Suprapubic skin (tissue), 4 donors: ENCODE results near the gene ICA1.
"Not testable (repeated sequence)": the region's sequence is repeated elsewhere in the genome, so short reads cannot be mapped to it uniquely, and the experiment has no call there.

Experiments used
- EP300 ChIP-seq: sonication (generic); formaldehyde crosslinking; IDR thresholded peaks from one replicate; pipeline ENCODE4 v1.6.1; 2017; ENCODE audit warnings: antibody characterized with exemption
- POLR2A ChIP-seq, 2 donors: fragments of 450-650 bp; IDR thresholded peaks; one replicate each; pipeline ENCODE4 v1.6.1; 2017; ENCODE audit warnings: antibody characterized with exemption in 2 of 2, mild to moderate bottlenecking in 2 of 2, moderate library complexity in 2 of 2
- POLR2AphosphoS5 ChIP-seq, 3 donors: sonication (generic); formaldehyde crosslinking; IDR thresholded peaks; one replicate each; pipeline ENCODE4 v1.6.1; 2017; ENCODE audit warnings: antibody characterized with exemption in 3 of 3
- TF ChIP-seq, protein P1 (sequence below), 2 donors: fragments of 200-600 bp in 1 of 2; fragments of 450-650 bp in 1 of 2; sonication (generic) in 1 of 2; IDR thresholded peaks; one replicate each; pipeline ENCODE4 v1.5.1; 2016 to 2019; ENCODE audit warnings: antibody characterized with exemption in 2 of 2, mild to moderate bottlenecking in 1 of 2, moderate library complexity in 1 of 2

DNA sequence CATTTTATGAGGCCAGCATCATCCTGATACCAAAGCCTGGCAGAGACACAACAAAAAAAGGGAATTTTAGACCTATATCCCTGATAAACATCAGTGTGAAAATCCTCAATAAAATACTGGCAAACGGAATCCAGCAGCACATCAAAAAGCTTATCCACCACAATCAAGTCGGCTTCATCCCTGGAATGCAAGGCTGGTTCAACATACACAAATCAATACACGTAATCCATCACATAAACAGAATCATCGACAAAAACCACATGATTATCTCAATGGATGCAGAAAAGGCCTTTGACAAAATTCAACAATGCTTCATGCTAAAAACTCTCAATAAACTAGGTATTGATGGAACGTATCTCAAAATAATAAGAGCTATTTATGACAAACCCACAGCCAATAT, 18.9 kb downstream of the ICA1 start:
- TF ChIP-seq, protein P1, sequence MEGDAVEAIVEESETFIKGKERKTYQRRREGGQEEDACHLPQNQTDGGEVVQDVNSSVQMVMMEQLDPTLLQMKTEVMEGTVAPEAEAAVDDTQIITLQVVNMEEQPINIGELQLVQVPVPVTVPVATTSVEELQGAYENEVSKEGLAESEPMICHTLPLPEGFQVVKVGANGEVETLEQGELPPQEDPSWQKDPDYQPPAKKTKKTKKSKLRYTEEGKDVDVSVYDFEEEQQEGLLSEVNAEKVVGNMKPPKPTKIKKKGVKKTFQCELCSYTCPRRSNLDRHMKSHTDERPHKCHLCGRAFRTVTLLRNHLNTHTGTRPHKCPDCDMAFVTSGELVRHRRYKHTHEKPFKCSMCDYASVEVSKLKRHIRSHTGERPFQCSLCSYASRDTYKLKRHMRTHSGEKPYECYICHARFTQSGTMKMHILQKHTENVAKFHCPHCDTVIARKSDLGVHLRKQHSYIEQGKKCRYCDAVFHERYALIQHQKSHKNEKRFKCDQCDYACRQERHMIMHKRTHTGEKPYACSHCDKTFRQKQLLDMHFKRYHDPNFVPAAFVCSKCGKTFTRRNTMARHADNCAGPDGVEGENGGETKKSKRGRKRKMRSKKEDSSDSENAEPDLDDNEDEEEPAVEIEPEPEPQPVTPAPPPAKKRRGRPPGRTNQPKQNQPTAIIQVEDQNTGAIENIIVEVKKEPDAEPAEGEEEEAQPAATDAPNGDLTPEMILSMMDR (IDR thresholded peaks at IDR 0.05): not testable (repeated sequence)
- not testable (repeated sequence) for TF ChIP-seq POLR2AphosphoS5 (IDR thresholded peaks at IDR 0.05); EP300; POLR2A (IDR thresholded peaks at IDR 0.05)
